BLaER1 (cell line): ENCODE results near the gene GHDC.

ENCODE experiments used
- H3K27ac ChIP-seq: shearing (Covaris generic); formaldehyde crosslinking; 2 replicates; pipeline ENCODE4 v1.8.1; 2022
- H3K27me3 ChIP-seq: shearing (Covaris generic); formaldehyde crosslinking; 2 replicates; pipeline ENCODE4 v1.8.1; 2022
- H3K36me3 ChIP-seq: shearing (Covaris generic); formaldehyde crosslinking; 2 replicates; pipeline ENCODE4 v1.8.1; 2022
- H3K4me1 ChIP-seq: shearing (Covaris generic); formaldehyde crosslinking; 2 replicates; pipeline ENCODE4 v1.8.1; 2022
- H3K4me2 ChIP-seq: shearing (Covaris generic); formaldehyde crosslinking; 2 replicates; pipeline ENCODE4 v1.8.1; 2022
- H3K4me3 ChIP-seq: shearing (Covaris generic); formaldehyde crosslinking; 2 replicates; pipeline ENCODE4 v1.8.1; 2022
- H3K9ac ChIP-seq: shearing (Covaris generic); formaldehyde crosslinking; 2 replicates; pipeline ENCODE4 v1.8.1; 2022
- H3K9me3 ChIP-seq: shearing (Covaris generic); formaldehyde crosslinking; 2 replicates; pipeline ENCODE4 v1.8.1; 2022
- H4K20me1 ChIP-seq: shearing (Covaris generic); formaldehyde crosslinking; 2 replicates; pipeline ENCODE4 v1.8.1; 2022
- Cebpa-rat ChIP-seq: shearing (Covaris generic); IDR thresholded peaks from 2 replicates; pipeline ENCODE4 v1.8.1; 2022

GHDC gene

GRCh38 chr17:42184713-42185620, 9.3 kb downstream of the GHDC start, which contains the start of gene HCRT:
Gene HCRT (minus strand): TSS chr17:42185452. CDS start chr17:42185365, 87 bp downstream.
- Histone ChIP-seq H3K9ac (peak within 1 kb of the TSS; percentile 73), H4K20me1 (peaks cover 7% of the 10 kb centered on the region; the same call in 1 of the 2 replicates), H3K36me3 (no peaks in the 10 kb centered on the region), H3K27me3 (peaks cover 45% of the 10 kb centered on the region), H3K4me2 (peak within 1 kb of the TSS; percentile 87), H3K27ac (no peak within 1 kb of the TSS), H3K4me3 (peak within 1 kb of the TSS; percentile 70), H3K9me3 (no peaks in the 10 kb centered on the region), H3K4me1 (peaks cover 50% of the 10 kb centered on the region)
- TF ChIP-seq Cebpa-rat: no peak

DNA sequence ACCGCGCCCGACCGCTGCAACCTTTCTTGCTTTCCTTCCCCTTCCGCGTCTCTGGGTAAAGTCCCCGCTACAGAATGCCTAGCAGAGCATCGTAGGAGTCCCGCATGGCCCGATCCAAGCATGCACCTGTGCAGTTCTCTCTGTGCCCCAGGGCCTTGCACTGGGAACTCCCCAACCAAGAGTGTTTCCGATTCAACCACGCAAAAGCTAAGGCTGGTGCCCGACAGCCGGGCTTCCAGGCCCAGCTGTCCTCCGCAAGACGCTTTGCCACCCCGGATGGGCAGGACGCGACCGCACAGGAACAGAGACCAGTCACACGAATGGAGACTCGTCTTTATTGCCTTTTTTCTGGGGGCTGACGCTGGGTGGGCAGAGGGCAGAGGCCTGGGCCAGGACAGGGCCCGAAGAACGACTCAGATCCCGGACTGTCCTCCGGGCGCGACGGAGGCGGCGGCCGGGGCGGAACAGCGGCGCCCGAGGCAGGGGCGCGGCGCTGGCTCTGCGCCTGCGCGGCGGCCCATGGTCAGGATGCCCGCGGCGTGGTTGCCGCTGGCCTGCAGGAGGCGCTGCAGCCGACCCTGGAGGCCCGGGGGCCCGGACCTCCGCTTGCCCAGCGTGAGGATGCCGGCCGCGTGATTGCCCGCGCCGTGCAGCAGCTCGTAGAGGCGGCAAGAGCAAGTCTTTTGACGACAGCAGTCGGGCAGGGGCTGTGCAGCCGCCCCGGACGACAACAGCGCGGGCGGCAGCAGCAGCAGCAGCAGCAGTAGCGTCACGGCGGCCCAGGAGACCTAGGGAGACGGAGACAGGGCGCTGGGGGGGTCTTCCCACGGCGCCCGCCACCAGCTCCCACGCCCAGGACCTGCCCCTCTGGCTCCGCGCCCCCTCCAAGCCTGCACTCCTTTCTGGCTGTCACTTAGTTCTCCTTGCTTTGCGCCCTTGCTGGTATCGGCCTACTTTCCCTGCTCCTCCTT, 10.3 kb downstream of the GHDC start:
- Histone ChIP-seq H3K36me3 (no peaks in the 10 kb centered on the region), H3K9me3 (no peaks in the 10 kb centered on the region), H3K27me3 (peaks cover 54% of the 10 kb centered on the region), H3K4me3 (peak overlapping the region; percentile 70), H3K4me2 (peak overlapping the region; percentile 87), H3K9ac (peak overlapping the region; percentile 73), H3K27ac (no peak overlapping the region), H4K20me1 (peaks cover 11% of the 10 kb centered on the region; the same call in 1 of the 2 replicates), H3K4me1 (peaks cover 41% of the 10 kb centered on the region)
- TF ChIP-seq Cebpa-rat: no peak

DNA sequence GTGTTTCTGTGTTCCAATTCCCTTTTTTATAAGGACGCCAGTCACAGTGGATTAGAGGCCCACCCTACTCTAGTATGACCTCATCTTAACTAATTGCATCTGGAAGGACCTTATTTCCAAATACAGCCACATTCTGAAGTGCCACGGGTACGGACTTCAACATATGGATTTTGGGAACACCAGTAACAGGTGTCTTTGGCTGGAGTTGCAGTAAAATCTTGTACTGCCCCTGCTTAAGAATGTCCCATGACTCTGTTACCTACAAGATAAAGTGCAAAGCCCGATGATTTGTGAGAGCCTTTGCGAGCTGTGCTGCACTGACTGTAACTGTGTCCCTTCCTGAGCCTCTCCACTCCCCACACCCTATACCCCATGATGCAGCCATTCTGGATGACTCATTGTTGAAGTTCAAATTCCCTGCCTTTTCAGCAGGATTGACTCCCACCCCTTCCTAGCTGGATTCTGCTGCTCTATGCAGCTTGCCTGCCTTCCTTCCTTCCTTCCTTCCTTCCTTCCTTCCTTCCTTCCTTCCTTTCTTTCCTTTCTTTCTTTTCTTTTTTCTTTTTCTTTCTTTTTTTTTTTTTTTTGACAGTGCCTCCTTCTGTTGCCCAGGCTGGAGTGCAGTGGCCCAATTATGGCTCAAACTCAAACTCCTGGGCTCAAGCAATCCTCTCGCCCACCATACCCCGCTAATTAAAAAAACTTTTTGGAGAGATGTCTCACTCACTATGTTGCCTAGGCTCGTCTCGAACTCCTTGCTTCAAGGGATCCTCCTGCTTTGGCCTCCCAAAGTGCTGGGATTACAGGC, 11.2 kb downstream of the GHDC start:
- Histone ChIP-seq H3K9ac (peak overlapping the region; percentile 73), H3K27ac (no peak overlapping the region), H3K27me3 (peaks cover 63% of the 10 kb centered on the region), H3K4me2 (peak overlapping the region; percentile 87), H3K36me3 (no peaks in the 10 kb centered on the region), H3K4me3 (peak overlapping the region; percentile 70), H3K9me3 (no peaks in the 10 kb centered on the region), H4K20me1 (peaks cover 11% of the 10 kb centered on the region; the same call in 1 of the 2 replicates), H3K4me1 (peaks cover 38% of the 10 kb centered on the region)
- no peak for TF ChIP-seq Cebpa-rat

- peak overlapping the region; percentile 79 for H3K4me2 ChIP-seq
- peaks cover 38% of the 10 kb centered on the region for H3K4me1 ChIP-seq
- H3K27ac ChIP-seq: no peak overlapping the region
- H3K27me3 ChIP-seq: peaks cover 67% of the 10 kb centered on the region
- TF ChIP-seq Cebpa-rat: no peak
- no peak overlapping the region for H3K9ac ChIP-seq
- H3K36me3 ChIP-seq: no peaks in the 10 kb centered on the region
- H3K4me3 ChIP-seq: peak overlapping the region; percentile 62
- peaks cover 11% of the 10 kb centered on the region; the same call in 1 of the 2 replicates for H4K20me1 ChIP-seq
- H3K9me3 ChIP-seq: no peaks in the 10 kb centered on the region
Observed at GRCh38 chr17:42181851-42182207, 12.5 kb downstream of the GHDC start.

GRCh38 chr17:42180922-42181850, 13.1 kb downstream of the GHDC start, which contains the start of gene KCNH4:
Gene KCNH4 (minus strand): TSS chr17:42181142. CDS start chr17:42180945, 197 bp downstream.
- Histone ChIP-seq H3K9ac (no peak within 1 kb of the TSS; the same call in 1 of the 2 replicates), H3K4me1 (peaks cover 38% of the 10 kb centered on the region), H3K4me2 (peak within 1 kb of the TSS; percentile 79), H3K36me3 (no peaks in the 10 kb centered on the region), H3K27me3 (peaks cover 67% of the 10 kb centered on the region), H3K4me3 (peak within 1 kb of the TSS; percentile 62), H4K20me1 (peaks cover 11% of the 10 kb centered on the region; the same call in 1 of the 2 replicates), H3K27ac (no peak within 1 kb of the TSS), H3K9me3 (no peaks in the 10 kb centered on the region)
- no peak for TF ChIP-seq Cebpa-rat

- no peak for TF ChIP-seq Cebpa-rat
- Histone ChIP-seq H3K9ac (no peak overlapping the region; the same call in 1 of the 2 replicates), H3K4me1 (peaks cover 38% of the 10 kb centered on the region), H3K27ac (no peak overlapping the region), H3K9me3 (no peaks in the 10 kb centered on the region), H3K4me2 (peak overlapping the region; percentile 79), H4K20me1 (peaks cover 11% of the 10 kb centered on the region; the same call in 1 of the 2 replicates), H3K27me3 (peaks cover 67% of the 10 kb centered on the region), H3K4me3 (peak overlapping the region; percentile 62), H3K36me3 (no peaks in the 10 kb centered on the region)
Observed at GRCh38 chr17:42180411-42180921, 13.8 kb downstream of the GHDC start.

GRCh38 chr17:42179911-42180410, 14.3 kb downstream of the GHDC start:
- H3K9me3 ChIP-seq: no peaks in the 10 kb centered on the region
- H3K9ac ChIP-seq: no peak overlapping the region
- H3K4me3 ChIP-seq: no peak overlapping the region
- peaks cover 11% of the 10 kb centered on the region; the same call in 1 of the 2 replicates for H4K20me1 ChIP-seq
- peaks cover 66% of the 10 kb centered on the region for H3K27me3 ChIP-seq
- no peak overlapping the region for H3K27ac ChIP-seq
- H3K4me2 ChIP-seq: no peak overlapping the region
- H3K36me3 ChIP-seq: no peaks in the 10 kb centered on the region
- TF ChIP-seq Cebpa-rat: no peak
- H3K4me1 ChIP-seq: peaks cover 37% of the 10 kb centered on the region

DNA sequence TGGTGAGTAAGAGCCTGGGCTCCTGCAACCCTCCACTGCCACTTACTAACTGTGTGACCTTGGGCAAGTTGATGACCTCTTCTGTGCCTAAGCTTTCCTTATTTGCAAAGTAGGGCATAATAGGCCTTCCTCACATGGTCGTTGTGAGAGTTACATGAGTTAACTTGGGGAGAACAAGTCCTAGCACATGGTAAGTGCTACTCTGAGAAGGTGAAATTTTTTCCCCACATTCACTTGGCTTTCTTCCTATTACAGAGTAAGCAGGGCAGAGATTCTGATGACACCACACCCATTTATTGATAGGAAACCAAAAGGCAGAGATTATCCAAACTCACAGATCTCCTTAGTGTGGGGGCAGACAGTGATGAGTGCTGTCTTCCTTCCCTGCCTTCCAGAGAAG, 15.0 kb downstream of the GHDC start:
- no peak for TF ChIP-seq Cebpa-rat
- no peak overlapping the region for H3K4me3 ChIP-seq
- H3K36me3 ChIP-seq: no peaks in the 10 kb centered on the region
- no peak overlapping the region for H3K9ac ChIP-seq
- no peak overlapping the region for H3K27ac ChIP-seq
- peaks cover 11% of the 10 kb centered on the region; the same call in 1 of the 2 replicates for H4K20me1 ChIP-seq
- H3K4me2 ChIP-seq: no peak overlapping the region
- peaks cover 60% of the 10 kb centered on the region for H3K27me3 ChIP-seq
- no peaks in the 10 kb centered on the region for H3K9me3 ChIP-seq
- peaks cover 33% of the 10 kb centered on the region for H3K4me1 ChIP-seq
